HG02678 (cell line): ENCODE data around the gene NRG2.

Experiments used
- ATAC-seq: cut with Tn5 transposase; IDR thresholded peaks from one replicate; pipeline ENCODE4 v1.9.1; 2021; ENCODE audit warnings: mild to moderate bottlenecking, moderate library complexity; ENCODE audit not compliant: unreplicated experiment

The NRG2 gene

GRCh38 chr5:139975306-139975705 is 67.8 kb downstream of the NRG2 start:
- no peak for ATAC-seq

GRCh38 chr5:139974661-139975060 is 68.4 kb downstream of the NRG2 start:
- ATAC-seq = no peak

- ATAC-seq = no peak
Observed at GRCh38 chr5:139971202-139971725, 71.8 kb downstream of the NRG2 start.

GRCh38 chr5:139969318-139969717 is 73.8 kb downstream of the NRG2 start:
- no peak for ATAC-seq

GRCh38 chr5:139968547-139969261 is 74.4 kb downstream of the NRG2 start:
- ATAC-seq = peak; percentile 95

GRCh38 chr5:139967353-139967752 is 75.7 kb downstream of the NRG2 start:
- no peak for ATAC-seq

GRCh38 chr5:139966856-139967255 is 76.2 kb downstream of the NRG2 start:
- ATAC-seq = no peak

GRCh38 chr5:139964994-139965565 is 78.0 kb downstream of the NRG2 start:
- ATAC-seq = no peak

- no peak for ATAC-seq
Observed at GRCh38 chr5:139964266-139964993, 78.7 kb downstream of the NRG2 start.

- no peak for ATAC-seq
Observed at GRCh38 chr5:139962445-139962844, 80.7 kb downstream of the NRG2 start.

GRCh38 chr5:139961435-139962157 is 81.5 kb downstream of the NRG2 start:
- no peak for ATAC-seq

- ATAC-seq = peak; percentile 85
Observed at GRCh38 chr5:139960723-139961383, 82.2 kb downstream of the NRG2 start.

GRCh38 chr5:139958432-139959148 is 84.5 kb downstream of the NRG2 start:
- no peak for ATAC-seq

GRCh38 chr5:139956342-139956741 is 86.8 kb downstream of the NRG2 start:
- no peak for ATAC-seq

- no peak for ATAC-seq
Observed at GRCh38 chr5:139955616-139956273, 87.4 kb downstream of the NRG2 start.

- ATAC-seq = peak; percentile 56
Observed at GRCh38 chr5:139955053-139955605, 88.0 kb downstream of the NRG2 start.

GRCh38 chr5:139954462-139954861 is 88.6 kb downstream of the NRG2 start:
- ATAC-seq = no peak

- no peak for ATAC-seq
Observed at GRCh38 chr5:139954022-139954421, 89.1 kb downstream of the NRG2 start.

- no peak for ATAC-seq
Observed at GRCh38 chr5:139952574-139952973, 90.5 kb downstream of the NRG2 start.
